ENCODE data around the gene THSD7A.

- TF ChIP-seq CTCF (IDR thresholded peaks at IDR 0.05; ENCODE audit: low read length) (no peak), EZH2 (optimal IDR thresholded peaks at IDR 0.05; ENCODE audit: low read depth, low read length) (no peak), EZH2phosphoT487 (IDR thresholded peaks at IDR 0.05; ENCODE audit: low read length) (no peak)
These were observed 128.2 kb downstream of the THSD7A start for GRCh38 chr7:11703829-11704228.
